GM23248 (cell line): ENCODE measurements around the gene SMAP2. TPM values are rescaled to one million over a fixed set of nuclear protein-coding genes. Genes with fewer than 3 reads are reported as not detected.

ENCODE experiments used
- DNase-seq: peaks from one replicate; pipeline ENCODE4 v3.0.0-alpha.2; 2015
- H2AFZ ChIP-seq: fragments of 200-600 bp; sonication (generic); 2 replicates; pipeline ENCODE4 v1.6.1; 2016; ENCODE audit warnings: antibody characterized with exemption
- H3F3A ChIP-seq: fragments of 200-600 bp; sonication (generic); 2 replicates; pipeline ENCODE4 v1.6.1; 2016; ENCODE audit warnings: mild to moderate bottlenecking, antibody characterized with exemption, mixed run types; ENCODE audit not compliant: insufficient read depth
- H3K27ac ChIP-seq: fragments of 200-600 bp; sonication (generic); 2 replicates; pipeline ENCODE4 v1.5.1; 2016; ENCODE audit warnings: mild to moderate bottlenecking
- H3K27me3 ChIP-seq: fragments of 200-600 bp; sonication (generic); replicated peaks from 2 replicates; pipeline ENCODE4 v1.6.1; 2016; ENCODE audit warnings: mild to moderate bottlenecking; ENCODE audit not compliant: insufficient read depth
- H3K36me3 ChIP-seq: fragments of 200-600 bp; sonication (generic); 2 replicates; pipeline ENCODE4 v1.6.1; 2016; ENCODE audit warnings: low read depth, mild to moderate bottlenecking
- H3K4me1 ChIP-seq: fragments of 200-600 bp; sonication (generic); 2 replicates; pipeline ENCODE4 v1.6.1; 2016; ENCODE audit warnings: mild to moderate bottlenecking; ENCODE audit not compliant: insufficient read depth
- H3K4me2 ChIP-seq: fragments of 200-600 bp; sonication (generic); one replicate; pipeline ENCODE4 v1.6.1; 2016; ENCODE audit warnings: mild to moderate bottlenecking; ENCODE audit not compliant: unreplicated experiment
- H3K4me3 ChIP-seq: fragments of 200-600 bp; sonication (generic); 2 replicates; pipeline ENCODE4 v1.5.1; 2016; ENCODE audit warnings: mild to moderate bottlenecking
- H3K79me2 ChIP-seq: fragments of 200-600 bp; sonication (generic); 2 replicates; pipeline ENCODE4 v1.6.1; 2016; ENCODE audit warnings: mild to moderate bottlenecking; ENCODE audit not compliant: insufficient read depth
- H3K9ac ChIP-seq: fragments of 200-600 bp; sonication (generic); 2 replicates; pipeline ENCODE4 v1.6.1; 2016; ENCODE audit warnings: mild to moderate bottlenecking
- H3K9me2 ChIP-seq: fragments of 200-600 bp; sonication (generic); 2 replicates; pipeline ENCODE4 v1.6.1; 2016; ENCODE audit warnings: mixed run types, mild to moderate bottlenecking, moderate library complexity; ENCODE audit not compliant: insufficient read depth
- H3K9me3 ChIP-seq: fragments of 200-600 bp; sonication (generic); one replicate; pipeline ENCODE4 v1.6.1; 2017; ENCODE audit warnings: low read depth
- H4K20me1 ChIP-seq: fragments of 200-600 bp; sonication (generic); 2 replicates; pipeline ENCODE4 v1.6.0; 2016; ENCODE audit not compliant: insufficient read depth
- EZH2 ChIP-seq: fragments of 200-600 bp; sonication (generic); IDR thresholded peaks from 2 replicates; pipeline ENCODE4 v1.6.1; 2018; ENCODE audit warnings: antibody characterized with exemption, mild to moderate bottlenecking; ENCODE audit not compliant: insufficient read depth, poor library complexity, severe bottlenecking
- EZH2phosphoT487 ChIP-seq: fragments of 200-600 bp; sonication (generic); IDR thresholded peaks from 2 replicates; pipeline ENCODE4 v1.6.1; 2018; ENCODE audit warnings: antibody characterized with exemption, moderate library complexity, mild to moderate bottlenecking, low read depth; ENCODE audit not compliant: insufficient read depth
- WGBS, 2 experiments: methylation state at CpG; one replicate each; pipeline ENCODE4 v1.1.6; 2015 to 2017; ENCODE audit warnings: low lambda C conversion rate in 2 of 2, low coverage in 1 of 2; ENCODE audit errors: missing lambda C conversion rate in 2 of 2; 5-methylcytosine and 5-hydroxymethylcytosine counted together
- in situ Hi-C: fragments of 300-500 bp; cut with MboI; formaldehyde crosslinking; loops from 2 replicates; pipeline ENCODE4 v1.15.0; 2020
- polyA plus RNA-seq: library from polyadenylated mRNA; unstranded; fragments of >200 nt; fragmentation: Nextera tagmentation; extraction: Ambion mirVana; gene quantifications from 2 replicates; pipeline ENCODE4 v1.2.1, GENCODE V29; 2016
- total RNA-seq: library from RNA; depleted of rRNA; stranded (reverse); fragments of >200 nt; shearing (Covaris generic); gene quantifications from 2 replicates; pipeline ENCODE4 v1.2.3, GENCODE V29; 2014

Gene SMAP2
- total and polyA plus RNA-seq, 2 experiments from 2014 or later: 12.2 to 14.3 TPM

GRCh38 chr1:40389871-40390560 is 16.5 kb downstream of the SMAP2 start:
- Histone ChIP-seq H3K79me2 (peaks cover 78% of the 10 kb centered on the region), H3K27ac (peak overlapping the region; percentile 84), H3K9ac (peak overlapping the region; percentile 49), H4K20me1 (peaks cover 3% of the 10 kb centered on the region; the same call in 1 of the 2 replicates), H3K9me3 (no peaks in the 10 kb centered on the region), H2AFZ (0 out of 2 replicates have a peak overlapping the region, but pooled peaks have one; percentile 15), H3K9me2 (no peaks in the 10 kb centered on the region), H3K36me3 (no peaks in the 10 kb centered on the region), H3K4me3 (peak overlapping the region; percentile 35), H3K4me1 (peaks cover 18% of the 10 kb centered on the region; the same call in 1 of the 2 replicates), H3K27me3 (no peaks in the 10 kb centered on the region), H3K4me2 (peak overlapping the region; percentile 41), H3F3A (peaks cover 32% of the 10 kb centered on the region)
- TF ChIP-seq EZH2 (no peak), EZH2phosphoT487 (no peak)
- DNase-seq: peak; percentile 90
- 15 to 23% methylated on average over 4 of the region's 4 CpGs for WGBS, 2 experiments
- in situ Hi-C loops: no loop called here

GRCh38 chr1:40390857-40391256 is 17.3 kb downstream of the SMAP2 start:
- Histone ChIP-seq H3K4me2 (no peak overlapping the region), H3F3A (peaks cover 32% of the 10 kb centered on the region), H3K4me3 (no peak overlapping the region), H2AFZ (no peak overlapping the region), H3K9ac (no peak overlapping the region), H3K79me2 (peaks cover 78% of the 10 kb centered on the region), H3K36me3 (no peaks in the 10 kb centered on the region), H3K9me3 (no peaks in the 10 kb centered on the region), H3K9me2 (no peaks in the 10 kb centered on the region), H3K27me3 (no peaks in the 10 kb centered on the region), H3K4me1 (peaks cover 18% of the 10 kb centered on the region; the same call in 1 of the 2 replicates), H4K20me1 (peaks cover 3% of the 10 kb centered on the region; the same call in 1 of the 2 replicates), H3K27ac (peak overlapping the region; percentile 84)
- TF ChIP-seq EZH2 (no peak), EZH2phosphoT487 (no peak)
- no peak for DNase-seq
- 94 to 97% methylated on average over 3 of the region's 3 CpGs for WGBS, 2 experiments
- in situ Hi-C loops: no loop called here

GRCh38 chr1:40391688-40392145 is 18.2 kb downstream of the SMAP2 start:
- H4K20me1 ChIP-seq: peaks cover 3% of the 10 kb centered on the region; the same call in 1 of the 2 replicates
- WGBS, 2 experiments: 97 to 100% methylated on average over 1 of the region's 1 CpG
- in situ Hi-C loops: no loop called here
- H3K9me2 ChIP-seq: no peaks in the 10 kb centered on the region
- TF ChIP-seq EZH2 (no peak), EZH2phosphoT487 (no peak)
- no peak overlapping the region for H2AFZ ChIP-seq
- peaks cover 78% of the 10 kb centered on the region for H3K79me2 ChIP-seq
- DNase-seq: no peak
- no peaks in the 10 kb centered on the region for H3K9me3 ChIP-seq
- H3K4me1 ChIP-seq: peaks cover 18% of the 10 kb centered on the region; the same call in 1 of the 2 replicates
- H3K4me3 ChIP-seq: no peak overlapping the region
- no peak overlapping the region for H3K9ac ChIP-seq
- no peaks in the 10 kb centered on the region for H3K36me3 ChIP-seq
- peaks cover 32% of the 10 kb centered on the region for H3F3A ChIP-seq
- H3K27ac ChIP-seq: no peak overlapping the region
- H3K4me2 ChIP-seq: no peak overlapping the region
- H3K27me3 ChIP-seq: no peaks in the 10 kb centered on the region

- no peaks in the 10 kb centered on the region for H3K9me3 ChIP-seq
- H3K9ac ChIP-seq: no peak overlapping the region
- peaks cover 32% of the 10 kb centered on the region for H3F3A ChIP-seq
- no peak overlapping the region for H3K4me3 ChIP-seq
- H3K4me2 ChIP-seq: no peak overlapping the region
- no peaks in the 10 kb centered on the region for H3K9me2 ChIP-seq
- peaks cover 78% of the 10 kb centered on the region for H3K79me2 ChIP-seq
- DNase-seq: peak; percentile 86
- no peaks in the 10 kb centered on the region for H3K27me3 ChIP-seq
- H3K27ac ChIP-seq: no peak overlapping the region
- TF ChIP-seq EZH2 (no peak), EZH2phosphoT487 (no peak)
- H3K36me3 ChIP-seq: no peaks in the 10 kb centered on the region
- in situ Hi-C loops: no loop called here
- H2AFZ ChIP-seq: no peak overlapping the region
- H4K20me1 ChIP-seq: peaks cover 3% of the 10 kb centered on the region; the same call in 1 of the 2 replicates
- 0 to 1% methylated on average over 3 of the region's 3 CpGs for WGBS, 2 experiments
- H3K4me1 ChIP-seq: peaks cover 18% of the 10 kb centered on the region; the same call in 1 of the 2 replicates
These were observed 18.7 kb downstream of the SMAP2 start for GRCh38 chr1:40392221-40392620.
